HCT116 (cell line): ENCODE measurements around the gene STX16.

ENCODE experiments used
- ATF3 ChIP-seq: IDR thresholded peaks from 2 replicates; pipeline ENCODE4 v1.6.1; 2012
- CTCF ChIP-seq, 3 experiments: fragments of 200-600 bp in 1 of 3; sonication (generic) in 1 of 3; IDR thresholded peaks in 2 of 3; conservative IDR thresholded peaks in 1 of 3; 2 replicates each; pipeline ENCODE4 v1.5.1; 2012 to 2017; ENCODE audit warnings: low read depth in 2 of 3, low read length in 2 of 3, antibody characterized with exemption in 1 of 3, borderline replicate concordance in 1 of 3, control low read depth in 1 of 3, mild to moderate bottlenecking in 1 of 3, mixed read lengths in 1 of 3, mixed run types in 1 of 3, moderate library complexity in 1 of 3; ENCODE audit not compliant: insufficient read depth in 1 of 3
- EGR1 ChIP-seq: IDR thresholded peaks from 2 replicates; pipeline ENCODE4 v1.6.1; 2012; ENCODE audit warnings: low read depth
- EZH2 ChIP-seq: fragments of 200-600 bp; sonication (generic); IDR thresholded peaks from 2 replicates; pipeline ENCODE4 v1.6.1; 2017; ENCODE audit warnings: antibody characterized with exemption, mixed run types
- EZH2phosphoT487 ChIP-seq: fragments of 200-600 bp; IDR thresholded peaks from 2 replicates; pipeline ENCODE4 v1.6.1; 2018; ENCODE audit warnings: antibody characterized with exemption, borderline replicate concordance
- POLR2A ChIP-seq: IDR thresholded peaks from 2 replicates; pipeline ENCODE4 v1.7.0; 2011; ENCODE audit warnings: borderline replicate concordance; ENCODE audit not compliant: insufficient read depth, insufficient read length; ENCODE audit errors: extremely low read depth
- POLR2AphosphoS5 ChIP-seq: IDR thresholded peaks from 2 replicates; pipeline ENCODE4 v1.6.1; 2011; ENCODE audit warnings: mild to moderate bottlenecking, low read depth, low read length, moderate library complexity
- SIN3A ChIP-seq: IDR thresholded peaks from 2 replicates; pipeline ENCODE4 v1.6.1; 2012; ENCODE audit warnings: low read depth
- ZNF274 ChIP-seq: fragments of 200-500 bp; sonication (Bioruptor generic); IDR thresholded peaks from 2 replicates; pipeline ENCODE4 v1.6.1; 2014; ENCODE audit warnings: mild to moderate bottlenecking, low read depth, low read length, inconsistent platforms

DNA sequence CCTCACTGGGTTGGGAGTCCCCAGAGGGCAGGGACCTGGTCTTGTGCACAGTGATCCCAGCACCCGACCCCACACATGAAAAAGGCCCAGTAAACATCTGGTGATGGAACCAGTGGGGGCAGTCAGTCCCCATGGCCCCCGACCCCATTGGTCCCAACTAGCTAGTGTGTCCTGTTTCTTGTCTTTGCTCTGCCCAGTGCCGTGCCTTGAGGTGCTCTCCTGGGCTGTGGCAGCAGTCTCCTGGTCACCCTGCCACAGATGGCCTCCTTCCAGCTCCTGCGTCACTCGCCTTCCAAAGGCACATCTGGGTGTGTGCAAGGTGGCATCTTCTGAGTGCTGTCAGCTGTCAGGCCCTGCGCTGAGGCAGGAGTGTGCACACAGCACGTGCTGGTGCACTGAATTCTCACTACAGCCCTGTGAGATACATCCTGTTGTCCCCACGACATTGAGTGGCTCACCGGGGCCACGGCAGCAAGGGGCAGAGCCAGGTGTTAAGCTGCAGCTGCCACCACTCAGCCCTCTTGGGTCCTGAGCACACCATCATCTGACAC, 45.4 kb downstream of the STX16 start:
- TF ChIP-seq CTCF (IDR thresholded peaks at IDR 0.05 in 2 of 3, conservative IDR thresholded peaks at IDR 0.05 in 1 of 3; ENCODE audit: borderline replicate concordance in 1 of 3, insufficient read depth in 1 of 3, low read depth in 2 of 3, low read length in 2 of 3) (no peak), POLR2A (no peak), POLR2AphosphoS5 (no peak), EGR1 (no peak), EZH2 (no peak), SIN3A (no peak), ZNF274 (no peak), ATF3 (no peak), EZH2phosphoT487 (no peak)
